HepG2 (cell line): ENCODE results near the gene TSG101. TPM values are rescaled to one million over a fixed set of nuclear protein-coding genes. Genes with fewer than 3 reads are reported as not detected.

Experiments used
- ATAC-seq: fragments of 200-7000 bp; cut with Tn5 transposase; 3 replicates; pipeline ENCODE4 v1.9.1; 2020; ENCODE audit warnings: mild to moderate bottlenecking, moderate library complexity
- BruUV-seq: library from RNA; stranded (reverse); fragments of 400-500 nt; replicated peaks from 2 replicates; lab custom pipeline; 2021; lab: Mats Ljungman, UMichigan
- CTCF ChIA-PET: fragments of 300-600 bp; formaldehyde crosslinking; extraction: SDS; loops from one replicate; lab custom pipeline; 2021; ENCODE audit warnings: low total read pairs, inconsistent platforms, low intra/inter-chr PET ratio; lab: Yijun Ruan, JAX
- POLR2A ChIA-PET: fragments of 350-600 bp; sonication (Branson Sonifier 250); formaldehyde crosslinking; loops from one replicate; lab custom pipeline; 2020; ENCODE audit warnings: antibody characterized with exemption, inconsistent platforms; lab: Yijun Ruan, JAX
- DNase-seq: peaks from one replicate; pipeline ENCODE4 v3.0.0-alpha.2; 2015; ENCODE audit warnings: low spot score
- FAIRE-seq: peaks from 3 replicates; lab custom pipeline; 2011; peaks lifted over from hg19 to GRCh38; lab: Jason Lieb, UNC
- H2AFZ ChIP-seq: one replicate; pipeline ENCODE4 v1.6.1; 2011; ENCODE audit warnings: low read length, inconsistent platforms
- H3K27ac ChIP-seq: fragments of 300-600 bp; 3 replicates; pipeline ENCODE4 v1.8.0; 2011; ENCODE audit warnings: mixed run types, mild to moderate bottlenecking, mixed read lengths, low read length, inconsistent platforms; ENCODE audit not compliant: insufficient read depth; ENCODE audit errors: extremely low read length
- H3K27me3 ChIP-seq, 2 experiments: fragments of 200-600 bp in 1 of 2; 2 replicates in 1 of 2; 3 replicates in 1 of 2; pipeline versions ENCODE4 v1.6.0 to v1.8.0; 2011; ENCODE audit warnings: low read length in 2 of 2, mild to moderate bottlenecking in 2 of 2, moderate library complexity in 2 of 2, inconsistent platforms in 1 of 2; ENCODE audit not compliant: insufficient read depth in 2 of 2, control insufficient read depth in 1 of 2
- H3K36me3 ChIP-seq, 2 experiments: fragments of 200-600 bp in 1 of 2; replicated peaks in 1 of 2; 2 replicates in 1 of 2; 3 replicates in 1 of 2; pipeline versions ENCODE4 v1.5.1 to v1.8.0; 2011; ENCODE audit warnings: low read length in 2 of 2, inconsistent platforms in 1 of 2; ENCODE audit not compliant: insufficient read depth in 2 of 2, control insufficient read depth in 1 of 2
- H3K4me1 ChIP-seq: 2 replicates; pipeline ENCODE4 v1.5.1; 2012; ENCODE audit warnings: low read length, inconsistent platforms; ENCODE audit not compliant: insufficient read depth
- H3K4me2 ChIP-seq: 2 replicates; pipeline ENCODE4 v1.6.0; 2011; ENCODE audit warnings: low read depth, low read length, inconsistent platforms
- H3K4me3 ChIP-seq, 3 experiments: fragments of 200-600 bp in 1 of 3; sonication (generic), shearing (Covaris generic) in 1 of 3; replicated peaks in 1 of 3; 2 replicates each; pipeline ENCODE4 v1.5.1; 2011 to 2016; ENCODE audit warnings: low read length in 3 of 3, inconsistent platforms in 2 of 3, low read depth in 2 of 3, mild to moderate bottlenecking in 2 of 3, control low read depth in 1 of 3, mixed read lengths in 1 of 3; ENCODE audit not compliant: insufficient read depth in 1 of 3
- H3K79me2 ChIP-seq: one replicate; pipeline ENCODE4 v1.6.1; 2011; ENCODE audit warnings: low read length, inconsistent platforms; ENCODE audit not compliant: insufficient read depth
- H3K9ac ChIP-seq: 2 replicates; pipeline ENCODE4 v1.6.0; 2011; ENCODE audit warnings: mild to moderate bottlenecking, low read depth, low read length, inconsistent platforms; ENCODE audit not compliant: insufficient read depth
- H3K9me3 ChIP-seq: 2 replicates; pipeline ENCODE4 v1.5.1; 2012; ENCODE audit warnings: mild to moderate bottlenecking, low read length
- H4K20me1 ChIP-seq: 2 replicates; pipeline ENCODE4 v1.6.0; 2011; ENCODE audit warnings: inconsistent platforms, mild to moderate bottlenecking, low read length, moderate library complexity; ENCODE audit not compliant: insufficient read depth
- AKAP8 ChIP-seq: sonication (generic); formaldehyde crosslinking; IDR thresholded peaks from 2 replicates; pipeline ENCODE4 v1.5.1; 2020; ENCODE audit warnings: mild to moderate bottlenecking, missing genetic modification reagents
- ATF6 ChIP-seq: sonication (generic); formaldehyde crosslinking; conservative IDR thresholded peaks from 2 replicates; pipeline ENCODE4 v1.4.0; 2020; ENCODE audit warnings: missing genetic modification reagents
- CBX1 ChIP-seq: IDR thresholded peaks from one replicate; pipeline ENCODE4 v1.6.1; 2016; ENCODE audit warnings: antibody characterized with exemption, low read depth
- GPBP1L1 ChIP-seq: sonication (generic); formaldehyde crosslinking; IDR thresholded peaks from 2 replicates; pipeline ENCODE4 v1.5.0; 2020; ENCODE audit warnings: mild to moderate bottlenecking, missing genetic modification reagents
- MIXL1 ChIP-seq: IDR thresholded peaks from 2 replicates; pipeline ENCODE4 v1.6.1; 2016
- NRL ChIP-seq: sonication (generic); formaldehyde crosslinking; IDR thresholded peaks from 2 replicates; pipeline ENCODE4 v1.5.0; 2020; ENCODE audit warnings: missing genetic modification reagents, mild to moderate bottlenecking, moderate library complexity, borderline replicate concordance
- PRDM15 ChIP-seq: sonication (generic); formaldehyde crosslinking; IDR thresholded peaks from 2 replicates; pipeline ENCODE4 v1.4.0; 2020; ENCODE audit warnings: missing genetic modification reagents
- ZNF567 ChIP-seq: sonication (generic); formaldehyde crosslinking; IDR thresholded peaks from 2 replicates; pipeline ENCODE4 v1.8.1; 2023; ENCODE audit warnings: mild to moderate bottlenecking, missing genetic modification reagents, borderline replicate concordance
- ZNF672 ChIP-seq: sonication (generic); formaldehyde crosslinking; IDR thresholded peaks from 2 replicates; pipeline ENCODE4 v1.8.1; 2022; ENCODE audit warnings: missing genetic modification reagents
- WGBS: methylation state at CpG from one replicate; pipeline ENCODE4 v1.1.6; 2017; ENCODE audit warnings: low lambda C conversion rate; 5-methylcytosine and 5-hydroxymethylcytosine counted together
- in situ Hi-C: cut with HindIII; loops from 2 replicates; pipeline ENCODE4 v1.10.0; 2017; ENCODE audit warnings: low pct_unique_long_range_greater_than_20kb; ENCODE audit not compliant: extremely low pct_ligation_motif_present
- intact Hi-C: fragments of 100-400 bp; cut with micrococcal nuclease; formaldehyde crosslinking; loops from one replicate; pipeline ENCODE4 v1.10.0; 2022; ENCODE audit not compliant: unreplicated experiment
- polyA plus RNA-seq, 8 experiments: library from polyadenylated mRNA; depleted of rRNA in 3 of 8; stranded (reverse) in 7 of 8; unstranded in 1 of 8; fragments of >200 nt; fragmentation: Illumina TruSeq in 4 of 8; extraction: Trizol in 4 of 8; gene quantifications; 2 replicates each; pipeline versions ENCODE4 v1.2.1 to v1.2.3, GENCODE V29; 2011 to 2016; ENCODE audit warnings: low read depth in 4 of 8, missing spikeins in 1 of 8, mixed read lengths in 1 of 8; ENCODE audit not compliant: insufficient read depth in 1 of 8
- total RNA-seq, 5 experiments: library from RNA; depleted of rRNA; stranded (reverse); fragments of >200 nt; fragmentation: Illumina TruSeq; extraction: Trizol; gene quantifications; 2 replicates each; pipeline ENCODE4 v1.2.3, GENCODE V29; 2016; ENCODE audit warnings: low read depth in 1 of 5

Gene TSG101
- total and polyA plus RNA-seq, 2 of the 13 experiments (the other 11 are each of a cell fraction or from before 2014, with no cell fraction given), result 69.3 to 206 TPM

- in situ Hi-C loops (no loop called here), intact Hi-C loops (no loop called here)
- WGBS, result 0% methylated on average over 1 of the region's 1 CpG
Measured at GRCh38 chr11:18463439-18463838, 63.3 kb downstream of the TSG101 start.

More at GRCh38 chr11:18463439-18463838, 63.3 kb downstream of the TSG101 start:
- no peak for ATAC-seq
- Histone ChIP-seq H3K79me2 (no peaks in the 10 kb centered on the region), H3K4me3 (no peak overlapping the region), H3K9ac (no peak overlapping the region), H2AFZ (no peak overlapping the region), H3K9me3 (no peaks in the 10 kb centered on the region), H3K36me3 (no peaks in the 10 kb centered on the region), H4K20me1 (no peaks in the 10 kb centered on the region), H3K27me3 (no peaks in the 10 kb centered on the region), H3K27ac (no peak overlapping the region), H3K4me1 (peaks cover 6% of the 10 kb centered on the region; the same call in 1 of the 2 replicates), H3K4me2 (no peak overlapping the region)
- ChIA-PET POLR2A (no interaction called here), CTCF (no interaction called here)
- no peak for DNase-seq
- FAIRE-seq, result no peak
- TF ChIP-seq PRDM15 (no peak), MIXL1 (no peak), NRL (CRISPR knock-in tag) (no peak), ZNF672 (CRISPR knock-in tag) (no peak), ATF6 (CRISPR knock-in tag) (no peak), CBX1 (no peak), ZNF567 (CRISPR knock-in tag) (no peak), AKAP8 (CRISPR knock-in tag) (no peak), GPBP1L1 (CRISPR knock-in tag) (no peak)
- no TSS peak for BruUV-seq
